Parietal lobe (tissue), 2 donors: Measurements from ENCODE around the gene NBPF20. TPM values are rescaled to one million over a fixed set of nuclear protein-coding genes. Genes with fewer than 3 reads are reported as not detected.

ENCODE experiments used
- small RNA-seq: library from RNA; depleted of rRNA; stranded (forward); fragments of <200 nt; gene quantifications from one replicate; pipeline ENCODE3, GENCODE V24; 2014; ENCODE audit warnings: low replicate concordance
- total RNA-seq: library from RNA; depleted of rRNA; stranded (reverse); fragments of >200 nt; gene quantifications from one replicate; pipeline ENCODE4 v1.2.3, GENCODE V29; 2014

Gene NBPF20
- 10.6 TPM for total RNA-seq

GRCh38 chr1:145425436-145426029 lies at the start of gene NBPF20:
NBPF20 (minus strand) TSS chr1:145425603; CDS start chr1:145405272, 20,331 bp downstream.

Small RNA genes lying within 50 kb of the gene (small RNA-seq; reads per million reads assigned to genes)
- gene RF00003: 0.37 reads per million, percentile 24 among the genes with 10 or more reads in this experiment

Other genes starting within 250 kb of the NBPF20 start
- not detected for gene PPIAL4D, start 183.4 kb downstream of the NBPF20 start, total RNA-seq
- 55.4 TPM for gene GPR89A, start 182.4 kb upstream of the NBPF20 start, total RNA-seq